ENCODE measurements around the gene APP.

DNA sequence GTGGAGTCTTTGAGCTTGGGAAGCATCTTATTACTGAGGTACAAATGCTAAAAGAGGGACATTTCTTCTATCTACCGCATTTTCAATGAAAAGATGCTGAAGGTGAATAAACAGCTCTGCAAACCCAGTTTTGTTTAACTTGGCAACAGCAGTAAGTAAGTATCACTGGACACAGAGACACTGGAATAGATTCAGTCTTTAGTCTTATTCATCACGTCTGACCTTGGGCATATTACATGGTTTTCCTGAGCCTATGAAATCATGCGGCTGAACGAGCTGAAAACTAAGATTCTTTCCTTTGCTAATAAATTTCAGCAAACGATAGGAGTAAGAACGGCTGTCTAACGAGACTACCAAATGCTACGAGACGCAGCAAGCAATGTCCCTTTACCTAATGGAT is 228.4 kb downstream of the APP start:
- no peak for TF ChIP-seq TCF4 (CRISPR knock-in tag; IDR thresholded peaks at IDR 0.05; ENCODE audit: borderline replicate concordance)
- TF ChIP-seq, protein P1, sequence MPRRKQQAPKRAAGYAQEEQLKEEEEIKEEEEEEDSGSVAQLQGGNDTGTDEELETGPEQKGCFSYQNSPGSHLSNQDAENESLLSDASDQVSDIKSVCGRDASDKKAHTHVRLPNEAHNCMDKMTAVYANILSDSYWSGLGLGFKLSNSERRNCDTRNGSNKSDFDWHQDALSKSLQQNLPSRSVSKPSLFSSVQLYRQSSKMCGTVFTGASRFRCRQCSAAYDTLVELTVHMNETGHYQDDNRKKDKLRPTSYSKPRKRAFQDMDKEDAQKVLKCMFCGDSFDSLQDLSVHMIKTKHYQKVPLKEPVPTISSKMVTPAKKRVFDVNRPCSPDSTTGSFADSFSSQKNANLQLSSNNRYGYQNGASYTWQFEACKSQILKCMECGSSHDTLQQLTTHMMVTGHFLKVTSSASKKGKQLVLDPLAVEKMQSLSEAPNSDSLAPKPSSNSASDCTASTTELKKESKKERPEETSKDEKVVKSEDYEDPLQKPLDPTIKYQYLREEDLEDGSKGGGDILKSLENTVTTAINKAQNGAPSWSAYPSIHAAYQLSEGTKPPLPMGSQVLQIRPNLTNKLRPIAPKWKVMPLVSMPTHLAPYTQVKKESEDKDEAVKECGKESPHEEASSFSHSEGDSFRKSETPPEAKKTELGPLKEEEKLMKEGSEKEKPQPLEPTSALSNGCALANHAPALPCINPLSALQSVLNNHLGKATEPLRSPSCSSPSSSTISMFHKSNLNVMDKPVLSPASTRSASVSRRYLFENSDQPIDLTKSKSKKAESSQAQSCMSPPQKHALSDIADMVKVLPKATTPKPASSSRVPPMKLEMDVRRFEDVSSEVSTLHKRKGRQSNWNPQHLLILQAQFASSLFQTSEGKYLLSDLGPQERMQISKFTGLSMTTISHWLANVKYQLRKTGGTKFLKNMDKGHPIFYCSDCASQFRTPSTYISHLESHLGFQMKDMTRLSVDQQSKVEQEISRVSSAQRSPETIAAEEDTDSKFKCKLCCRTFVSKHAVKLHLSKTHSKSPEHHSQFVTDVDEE (CRISPR knock-in tag; IDR thresholded peaks at IDR 0.05) = no peak
- TF ChIP-seq ZFP30 (CRISPR knock-in tag; IDR thresholded peaks at IDR 0.05) = no peak
